Activated CD4-positive, alpha-beta T cell treated with anti-CD3 and anti-CD28 coated beads, Interleukin-2, amount 50 U/mL, for 24 hours (primary cell): Measurements from ENCODE around the gene MUC6.

Experiments used
- DNase-seq, 2 donors: peaks; one replicate each; pipeline ENCODE4 v3.0.0-alpha.2; 2020; ENCODE audit warnings: low read depth in 1 of 2, low spot score in 1 of 2

MUC6 gene

DNA sequence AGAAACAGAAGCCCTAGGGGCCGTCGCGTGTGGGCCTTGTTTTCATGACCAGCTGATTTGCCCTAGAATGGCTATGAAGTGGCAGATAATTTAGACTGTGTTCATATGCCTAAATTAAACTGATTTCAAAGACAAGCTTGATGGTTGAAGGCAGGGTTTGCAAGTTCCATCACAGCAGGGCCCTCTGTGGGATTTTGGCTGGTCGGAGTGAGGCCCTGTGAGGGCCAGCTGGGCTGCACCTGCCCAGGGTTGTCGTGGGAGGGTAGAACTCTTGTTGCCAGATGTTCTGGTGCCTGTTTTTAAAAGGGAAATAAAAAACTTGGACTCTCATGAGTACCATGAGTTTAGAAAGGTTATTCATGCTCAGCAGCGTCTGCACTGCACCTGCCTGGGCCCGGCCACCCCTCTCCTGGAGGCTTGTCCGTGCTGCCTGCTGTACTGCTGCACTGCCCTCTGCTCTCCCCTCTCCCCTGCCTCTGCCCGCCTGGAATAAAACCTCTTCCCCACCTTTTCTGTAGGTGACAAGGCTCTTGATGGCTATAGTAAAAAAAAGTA lies 66.8 kb downstream of the MUC6 start:
- no peak for DNase-seq

DNA sequence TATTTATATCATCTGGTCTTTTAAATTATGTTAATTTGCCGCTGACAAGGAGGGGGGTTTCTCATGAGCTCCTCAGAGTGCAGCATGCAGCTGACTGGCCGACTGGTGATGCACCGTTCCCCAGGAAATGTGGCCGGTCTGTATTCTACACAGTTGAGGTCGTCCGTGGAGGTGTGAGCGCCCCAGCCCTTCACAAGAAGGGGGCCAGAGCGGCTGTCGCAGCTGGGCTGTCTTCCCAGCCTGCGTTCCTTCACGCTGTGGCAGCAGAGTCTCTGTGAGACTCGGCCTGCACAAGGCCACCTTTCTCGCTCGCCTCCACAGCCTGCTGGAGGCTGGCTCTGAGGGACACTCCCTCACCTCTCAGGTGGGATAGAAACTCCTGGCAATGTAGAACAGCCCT lies 67.7 kb downstream of the MUC6 start:
- no peak for DNase-seq

DNA sequence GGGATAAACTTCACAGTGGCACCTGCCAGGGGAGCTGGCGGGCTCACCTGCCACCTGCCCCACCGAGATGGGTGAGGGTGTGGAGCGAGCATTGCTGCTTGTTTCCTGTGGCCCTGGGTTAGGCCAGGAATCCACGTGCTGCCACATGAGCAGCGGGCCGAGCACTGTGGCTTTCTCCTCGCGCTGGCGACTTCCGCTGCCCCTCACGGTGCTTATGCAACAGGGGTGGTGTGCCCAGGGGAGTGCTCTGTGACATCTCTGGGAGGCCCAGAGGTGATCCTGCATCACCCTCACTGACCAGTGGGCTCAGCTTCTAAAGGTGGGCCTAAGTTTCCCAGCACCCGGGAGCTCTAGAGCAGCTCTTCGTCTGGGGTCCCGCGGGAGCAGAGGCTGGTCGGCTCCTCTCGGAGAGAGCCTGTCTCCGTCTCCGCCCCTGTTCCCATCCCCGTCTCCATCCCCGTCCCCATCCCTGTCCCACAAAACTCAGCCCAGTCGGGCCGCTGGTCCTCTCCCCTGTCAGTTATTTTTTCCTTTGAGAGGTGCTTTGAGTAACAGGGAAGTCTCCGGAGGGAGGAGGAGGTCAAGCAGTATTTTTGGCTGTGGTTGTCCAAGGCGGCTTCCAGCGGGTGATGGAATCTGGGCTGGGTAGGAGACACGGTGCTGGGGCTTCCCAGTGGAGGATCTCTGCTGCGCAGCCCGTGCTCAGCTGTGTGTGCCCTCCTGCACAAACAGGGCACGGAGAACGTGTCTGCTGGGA lies 68.3 kb downstream of the MUC6 start:
- DNase-seq, result no peak

DNA sequence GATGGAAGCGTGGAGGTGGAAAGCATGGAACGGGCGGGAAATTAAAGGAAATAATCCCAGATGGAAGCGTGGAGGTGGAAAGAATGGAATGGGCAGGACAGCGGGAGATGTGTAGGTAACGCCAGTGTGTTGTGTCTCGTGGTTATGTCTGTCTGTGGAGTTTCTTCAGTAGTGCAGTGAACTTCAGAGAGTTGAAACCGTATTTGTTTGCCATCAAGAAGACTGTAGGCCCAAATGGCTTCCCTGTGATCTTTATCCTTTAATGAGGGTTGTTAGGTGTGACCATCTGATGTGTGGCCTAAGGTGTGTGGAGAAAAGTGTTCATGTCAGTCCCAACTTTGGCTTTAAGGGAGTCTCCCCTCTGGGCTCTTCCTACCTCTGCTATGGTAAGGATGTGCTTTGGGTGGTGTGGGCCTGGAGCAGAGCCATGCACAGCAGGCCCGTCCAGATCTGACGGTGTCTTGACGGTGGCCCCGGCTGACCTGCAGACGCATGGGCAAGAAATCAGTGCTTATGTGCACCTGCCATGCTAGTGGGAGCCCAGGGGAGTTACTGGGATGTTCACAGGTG lies 71.2 kb downstream of the MUC6 start:
- DNase-seq, result no peak

DNA sequence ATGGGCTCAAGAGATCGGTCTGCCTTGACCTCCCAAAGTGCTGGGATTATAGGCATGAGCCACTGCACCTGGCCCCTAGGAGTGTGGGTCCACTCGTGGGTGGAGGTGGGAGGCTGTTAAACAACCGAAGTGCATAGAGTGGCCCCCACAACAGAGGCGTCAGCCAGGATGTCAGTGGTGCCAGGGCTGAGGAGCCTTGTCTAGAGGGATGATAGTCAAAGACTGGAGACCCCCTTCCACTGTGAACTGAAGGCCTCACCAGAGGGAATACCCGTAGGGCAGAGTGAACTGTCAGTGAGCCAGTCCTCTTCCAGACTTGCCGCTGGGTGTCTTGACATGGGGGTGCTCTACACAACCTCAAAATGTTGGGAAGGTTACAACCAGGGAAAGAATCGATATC lies 72.7 kb downstream of the MUC6 start:
- no peak for DNase-seq
